Breast epithelium (tissue), 4 donors: ENCODE results near the gene ZNF304. TPM values are rescaled to one million over a fixed set of nuclear protein-coding genes. Genes with fewer than 3 reads are reported as not detected.
A peak's percentile ranks its signal among the peaks of the same experiment; 100 is the strongest.

ENCODE experiments used
- DNase-seq, 2 donors: peaks; one replicate each; pipeline ENCODE4 v3.0.0-alpha.2; 2019; ENCODE audit warnings: low spot score in 2 of 2
- H3K27ac ChIP-seq, 2 donors: fragments of 200-600 bp; sonication (generic) in 1 of 2; one replicate each; pipeline ENCODE4 v1.5.1; 2016 to 2019; ENCODE audit warnings: mild to moderate bottlenecking in 1 of 2
- H3K27me3 ChIP-seq, 2 donors: fragments of 200-600 bp; sonication (generic) in 1 of 2; one replicate each; pipeline versions ENCODE4 v1.5.1 to v1.6.0; 2017 to 2019; ENCODE audit warnings: control low read depth in 1 of 2, mild to moderate bottlenecking in 1 of 2
- H3K36me3 ChIP-seq: fragments of 200-600 bp; one replicate; pipeline ENCODE4 v1.5.1; 2019
- H3K4me1 ChIP-seq, 2 donors: fragments of 200-600 bp; sonication (generic); one replicate each; pipeline ENCODE4 v1.5.1; 2016 to 2019; ENCODE audit warnings: control low read depth in 1 of 2
- H3K4me3 ChIP-seq, 3 donors: fragments of 200-600 bp; sonication (generic); 1 replicate in 2 of 3; 2 replicates in 1 of 3; pipeline ENCODE4 v1.5.1; 2016 to 2019; ENCODE audit warnings: mild to moderate bottlenecking in 3 of 3, moderate library complexity in 2 of 3
- H3K9me3 ChIP-seq, 2 donors: fragments of 200-600 bp; sonication (generic) in 1 of 2; one replicate each; pipeline ENCODE4 v1.5.1; 2016 to 2019; ENCODE audit warnings: control low read depth in 1 of 2
- POLR2A ChIP-seq: fragments of 450-650 bp; IDR thresholded peaks from one replicate; pipeline ENCODE4 v1.6.1; 2016; ENCODE audit warnings: antibody characterized with exemption, mild to moderate bottlenecking, moderate library complexity
- POLR2AphosphoS5 ChIP-seq, 3 donors: sonication (generic); formaldehyde crosslinking; IDR thresholded peaks; one replicate each; pipeline ENCODE4 v1.6.1; 2017; ENCODE audit warnings: antibody characterized with exemption in 3 of 3
- intact Hi-C: fragments of 100-400 bp; cut with DNase I; formaldehyde crosslinking; loops from one replicate; pipeline ENCODE4 v1.15.1; 2023; ENCODE audit warnings: low total_unique reads
- total RNA-seq, 3 donors: library from RNA; depleted of rRNA; stranded (reverse); fragments of >200 nt; gene quantifications; one replicate each; pipeline ENCODE4 v1.1.0, GENCODE V29; 2016
- TF ChIP-seq, protein P1 (sequence below), 3 donors: fragments of 450-650 bp; IDR thresholded peaks; one replicate each; pipeline ENCODE4 v1.5.1; 2016 to 2017; ENCODE audit warnings: antibody characterized with exemption in 3 of 3, mild to moderate bottlenecking in 3 of 3, moderate library complexity in 3 of 3

Gene ZNF304
- total RNA-seq, 3 donors from 2014 or later = 7.5 to 13.6 (median 8.2) TPM

DNA sequence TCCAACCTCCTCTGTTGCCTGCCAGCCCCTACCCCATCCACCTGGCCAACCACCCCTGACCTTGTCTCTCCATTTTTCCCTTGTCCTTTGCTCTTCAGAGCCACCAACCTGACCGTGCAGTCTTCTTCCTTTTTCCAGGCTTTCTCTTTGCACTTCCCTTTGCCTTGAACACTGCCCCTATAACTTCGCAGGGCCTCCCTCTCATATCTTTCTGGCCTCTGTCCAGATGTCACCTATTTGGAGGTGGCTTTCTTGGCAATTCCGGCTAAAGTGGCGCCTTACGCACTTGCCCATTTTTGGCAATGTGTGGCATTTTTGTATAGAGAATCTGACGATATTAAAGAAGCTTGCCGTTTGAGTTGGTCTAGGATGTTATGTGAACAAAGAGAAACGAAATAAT lies 30.0 kb upstream of the ZNF304 start:
- peak overlapping the region in 1 of 2 donors; percentile 93 for H3K27ac ChIP-seq
- H3K36me3 ChIP-seq = peaks cover 16% of the 10 kb centered on the region
- DNase-seq = no peak
- intact Hi-C loops = no loop called here
- H3K27me3 ChIP-seq = no peaks in the 10 kb centered on the region
- peak overlapping the region; percentile 82 to 89 (median 86) for H3K4me3 ChIP-seq
- TF ChIP-seq POLR2AphosphoS5 (IDR thresholded peaks at IDR 0.05) (no peak), POLR2A (no peak)
- TF ChIP-seq, protein P1, sequence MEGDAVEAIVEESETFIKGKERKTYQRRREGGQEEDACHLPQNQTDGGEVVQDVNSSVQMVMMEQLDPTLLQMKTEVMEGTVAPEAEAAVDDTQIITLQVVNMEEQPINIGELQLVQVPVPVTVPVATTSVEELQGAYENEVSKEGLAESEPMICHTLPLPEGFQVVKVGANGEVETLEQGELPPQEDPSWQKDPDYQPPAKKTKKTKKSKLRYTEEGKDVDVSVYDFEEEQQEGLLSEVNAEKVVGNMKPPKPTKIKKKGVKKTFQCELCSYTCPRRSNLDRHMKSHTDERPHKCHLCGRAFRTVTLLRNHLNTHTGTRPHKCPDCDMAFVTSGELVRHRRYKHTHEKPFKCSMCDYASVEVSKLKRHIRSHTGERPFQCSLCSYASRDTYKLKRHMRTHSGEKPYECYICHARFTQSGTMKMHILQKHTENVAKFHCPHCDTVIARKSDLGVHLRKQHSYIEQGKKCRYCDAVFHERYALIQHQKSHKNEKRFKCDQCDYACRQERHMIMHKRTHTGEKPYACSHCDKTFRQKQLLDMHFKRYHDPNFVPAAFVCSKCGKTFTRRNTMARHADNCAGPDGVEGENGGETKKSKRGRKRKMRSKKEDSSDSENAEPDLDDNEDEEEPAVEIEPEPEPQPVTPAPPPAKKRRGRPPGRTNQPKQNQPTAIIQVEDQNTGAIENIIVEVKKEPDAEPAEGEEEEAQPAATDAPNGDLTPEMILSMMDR (IDR thresholded peaks at IDR 0.05) = peak in 1 of 3 donors; percentile 2
- peaks cover 0 to 7% of the 10 kb centered on the region in 2 donors for H3K4me1 ChIP-seq
- peaks cover 15 to 30% of the 10 kb centered on the region in 2 donors for H3K9me3 ChIP-seq

GRCh38 chr19:57321751-57322150 lies 29.3 kb upstream of the ZNF304 start:
- Histone ChIP-seq H3K36me3 (peaks cover 16% of the 10 kb centered on the region), H3K4me1 (peaks cover 0 to 7% of the 10 kb centered on the region in 2 donors), H3K27ac (no peak overlapping the region), H3K27me3 (no peaks in the 10 kb centered on the region), H3K9me3 (peaks cover 15 to 37% of the 10 kb centered on the region in 2 donors), H3K4me3 (peak overlapping the region in 2 of 3 donors; percentile 86 to 89)
- intact Hi-C loops = no loop called here
- no peak for DNase-seq
- TF ChIP-seq POLR2AphosphoS5 (IDR thresholded peaks at IDR 0.05) = no peak
- no peak for TF ChIP-seq POLR2A
- TF ChIP-seq, protein P1 (IDR thresholded peaks at IDR 0.05) = no peak

- Histone ChIP-seq H3K27ac (no peak overlapping the region), H3K36me3 (peaks cover 37% of the 10 kb centered on the region), H3K27me3 (no peaks in the 10 kb centered on the region), H3K4me1 (peaks cover 0 to 7% of the 10 kb centered on the region in 2 donors), H3K9me3 (peaks cover 45 to 66% of the 10 kb centered on the region in 2 donors), H3K4me3 (no peak overlapping the region)
- intact Hi-C loops = no loop called here
- no peak for TF ChIP-seq POLR2A
- no peak for TF ChIP-seq POLR2AphosphoS5 (IDR thresholded peaks at IDR 0.05)
- TF ChIP-seq, protein P1 (IDR thresholded peaks at IDR 0.05) = no peak
- no peak for DNase-seq
Measured at GRCh38 chr19:57324992-57325391, 26.1 kb upstream of the ZNF304 start.

GRCh38 chr19:57327993-57328392 lies 23.1 kb upstream of the ZNF304 start:
- no peak for TF ChIP-seq POLR2AphosphoS5 (IDR thresholded peaks at IDR 0.05)
- no peak for TF ChIP-seq POLR2A
- TF ChIP-seq, protein P1 (IDR thresholded peaks at IDR 0.05) = no peak
- H3K27ac ChIP-seq = no peak overlapping the region
- peaks cover 46 to 69% of the 10 kb centered on the region in 2 donors for H3K9me3 ChIP-seq
- H3K36me3 ChIP-seq = peaks cover 37% of the 10 kb centered on the region
- H3K4me3 ChIP-seq = no peak overlapping the region
- intact Hi-C loops = no loop called here
- no peaks in the 10 kb centered on the region for H3K4me1 ChIP-seq
- no peak for DNase-seq
- no peaks in the 10 kb centered on the region for H3K27me3 ChIP-seq

DNA sequence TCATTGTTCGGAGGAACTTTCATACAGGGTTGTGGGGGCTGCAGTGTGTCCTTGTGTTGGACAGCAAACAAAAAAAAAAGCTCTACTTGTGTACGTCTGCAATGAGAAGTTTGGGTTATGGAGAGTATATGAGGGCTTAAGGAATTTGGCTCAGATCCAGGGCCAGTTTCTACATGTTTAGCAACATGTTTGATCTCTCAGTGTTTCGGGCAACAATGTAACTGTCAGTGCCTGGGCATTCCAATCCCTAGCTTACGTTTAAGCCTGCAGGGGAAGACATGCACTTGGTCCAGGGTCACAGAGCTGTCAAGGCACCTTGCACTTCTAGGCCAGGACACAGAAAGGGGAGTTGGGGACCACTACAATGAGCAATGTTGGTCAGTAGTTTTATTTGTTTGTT lies 16.9 kb upstream of the ZNF304 start:
- Histone ChIP-seq H3K27ac (peak overlapping the region in 1 of 2 donors; percentile 40), H3K4me1 (no peaks in the 10 kb centered on the region), H3K36me3 (peaks cover under 1% of the 10 kb centered on the region), H3K27me3 (no peaks in the 10 kb centered on the region), H3K4me3 (no peak overlapping the region), H3K9me3 (peaks cover 7 to 20% of the 10 kb centered on the region in 2 donors)
- DNase-seq = peak in 1 of 2 donors; percentile 44
- TF ChIP-seq, protein P1 (IDR thresholded peaks at IDR 0.05) = no peak
- TF ChIP-seq POLR2A = no peak
- no peak for TF ChIP-seq POLR2AphosphoS5 (IDR thresholded peaks at IDR 0.05)
- intact Hi-C loops = no loop called here
